Thyroid gland (tissue), 4 donors: ENCODE data around the gene FBXO38.

Source experiments
- POLR2A ChIP-seq, 2 donors: fragments of 450-650 bp; IDR thresholded peaks; one replicate each; pipeline ENCODE4 v1.6.1; 2017; ENCODE audit warnings: antibody characterized with exemption in 2 of 2, mild to moderate bottlenecking in 2 of 2, moderate library complexity in 1 of 2
- TF ChIP-seq, protein P1 (sequence below), 6 experiments: fragments of 200-600 bp in 3 of 6; fragments of 450-650 bp in 3 of 6; sonication (generic) in 3 of 6; IDR thresholded peaks; one replicate each; pipeline ENCODE4 v1.5.1; 2016 to 2019; ENCODE audit warnings: antibody characterized with exemption in 6 of 6, mild to moderate bottlenecking in 2 of 6, inconsistent platforms in 1 of 6, moderate library complexity in 1 of 6

DNA sequence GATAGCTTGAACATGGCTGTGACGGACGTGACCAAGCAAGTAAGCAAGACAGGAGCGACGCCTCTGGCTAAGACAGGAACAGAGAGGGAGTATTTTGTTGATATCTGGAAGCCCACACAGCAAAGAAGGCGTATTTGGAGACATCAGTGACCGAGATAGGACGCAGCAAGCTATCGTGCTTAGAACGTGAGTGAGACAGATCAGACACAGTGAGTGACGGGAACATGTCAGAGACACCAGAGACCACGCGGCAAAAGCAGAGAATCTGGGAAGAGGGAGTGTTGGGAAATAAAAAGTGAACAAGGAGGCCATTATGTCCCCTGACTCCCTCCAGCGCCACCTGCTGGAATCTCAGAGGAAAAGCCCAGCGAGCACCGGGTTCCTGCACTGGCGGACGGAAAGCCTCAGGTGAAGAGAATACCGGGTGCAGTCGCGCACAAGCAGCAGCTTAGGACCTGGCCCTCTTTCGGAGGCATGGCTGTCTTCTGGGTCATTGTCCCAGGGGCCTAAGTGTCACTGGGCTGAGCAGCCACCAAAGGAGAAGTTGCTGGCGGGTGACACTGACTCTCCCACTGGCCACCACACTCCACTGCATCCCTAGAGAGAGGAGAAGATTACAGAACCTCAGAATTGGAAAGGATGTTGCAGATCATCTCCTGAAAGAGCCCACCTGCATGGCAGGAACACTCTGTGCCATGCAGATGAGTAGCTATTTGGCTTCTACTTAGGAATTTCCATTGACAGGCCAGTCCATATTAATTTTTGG lies 99.1 kb downstream of the FBXO38 start:
- TF ChIP-seq POLR2A (IDR thresholded peaks at IDR 0.05), result no peak
- TF ChIP-seq, protein P1, sequence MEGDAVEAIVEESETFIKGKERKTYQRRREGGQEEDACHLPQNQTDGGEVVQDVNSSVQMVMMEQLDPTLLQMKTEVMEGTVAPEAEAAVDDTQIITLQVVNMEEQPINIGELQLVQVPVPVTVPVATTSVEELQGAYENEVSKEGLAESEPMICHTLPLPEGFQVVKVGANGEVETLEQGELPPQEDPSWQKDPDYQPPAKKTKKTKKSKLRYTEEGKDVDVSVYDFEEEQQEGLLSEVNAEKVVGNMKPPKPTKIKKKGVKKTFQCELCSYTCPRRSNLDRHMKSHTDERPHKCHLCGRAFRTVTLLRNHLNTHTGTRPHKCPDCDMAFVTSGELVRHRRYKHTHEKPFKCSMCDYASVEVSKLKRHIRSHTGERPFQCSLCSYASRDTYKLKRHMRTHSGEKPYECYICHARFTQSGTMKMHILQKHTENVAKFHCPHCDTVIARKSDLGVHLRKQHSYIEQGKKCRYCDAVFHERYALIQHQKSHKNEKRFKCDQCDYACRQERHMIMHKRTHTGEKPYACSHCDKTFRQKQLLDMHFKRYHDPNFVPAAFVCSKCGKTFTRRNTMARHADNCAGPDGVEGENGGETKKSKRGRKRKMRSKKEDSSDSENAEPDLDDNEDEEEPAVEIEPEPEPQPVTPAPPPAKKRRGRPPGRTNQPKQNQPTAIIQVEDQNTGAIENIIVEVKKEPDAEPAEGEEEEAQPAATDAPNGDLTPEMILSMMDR (IDR thresholded peaks at IDR 0.05), result peak; percentile 33 to 79 (median 53)
